ENCODE measurements around the gene FAM81A.
"Not testable (repeated sequence)": the region's sequence is repeated elsewhere in the genome, so short reads cannot be mapped to it uniquely, and the experiment has no call there.

Gene FAM81A

DNA sequence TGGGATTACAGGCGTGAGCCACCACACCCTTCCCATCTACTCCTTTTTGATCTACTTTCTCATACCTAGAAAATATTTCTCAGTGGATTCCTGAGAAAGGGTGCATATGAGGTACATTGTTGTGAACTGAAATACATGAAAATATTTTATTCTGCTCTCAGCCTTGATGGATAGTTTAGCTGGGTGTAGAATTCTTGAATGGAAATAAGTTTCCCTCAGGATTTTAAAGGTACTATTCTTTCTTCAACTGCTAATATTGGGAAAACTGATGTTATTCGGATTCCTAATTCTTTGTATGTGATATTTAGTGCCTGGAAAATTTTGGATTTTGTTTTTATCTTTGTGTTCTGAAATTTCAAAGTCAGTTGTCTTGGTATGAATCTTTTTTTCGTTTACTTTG lies 9.1 kb upstream of the FAM81A start:
- DNase-seq: not testable (repeated sequence)

DNA sequence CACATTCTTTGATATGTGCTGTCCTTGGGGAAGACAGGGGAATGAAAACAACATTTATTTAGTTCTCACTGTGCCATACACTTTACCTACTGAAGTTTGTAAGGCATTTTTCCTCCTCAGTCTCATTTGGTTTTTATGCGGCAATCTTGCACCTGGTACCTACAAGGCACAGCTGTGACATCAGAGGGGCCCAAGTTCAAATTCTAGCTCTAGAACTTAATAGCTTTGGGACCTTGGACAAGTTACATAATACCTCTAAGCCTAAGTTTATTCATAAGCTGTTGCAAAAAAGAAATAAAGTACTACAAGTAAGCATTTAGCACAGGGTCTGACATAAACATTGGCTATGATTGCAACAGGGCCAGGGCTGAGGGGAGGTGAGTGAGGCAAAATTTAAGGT lies 5.6 kb upstream of the FAM81A start:
- DNase-seq: no peak

DNA sequence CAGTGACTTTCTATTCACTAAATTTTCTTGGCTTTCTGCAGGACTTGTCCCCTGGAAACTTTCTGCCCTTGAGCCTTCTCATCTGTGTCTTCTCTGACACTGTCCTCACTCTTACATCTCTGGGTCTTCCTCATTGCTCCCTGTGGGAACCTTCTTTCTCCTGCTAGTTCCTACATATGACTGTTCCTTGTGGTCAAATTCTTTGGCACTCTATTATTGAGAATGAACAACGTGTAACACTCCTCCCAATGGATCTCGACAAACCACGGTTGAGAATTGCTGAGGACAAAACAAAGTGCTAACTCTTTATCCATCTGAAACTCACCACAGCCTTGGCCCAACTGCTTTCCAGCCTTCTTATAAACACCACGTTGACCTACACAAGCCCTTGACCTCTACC lies 3.5 kb upstream of the FAM81A start:
- no peak for DNase-seq

- DNase-seq: no peak
These were observed 1.2 kb upstream of the FAM81A start for GRCh38 chr15:59436774-59437141.

- no peak for DNase-seq
These were observed 707 bp upstream of the FAM81A start for GRCh38 chr15:59437142-59437816.

- no peak for DNase-seq
These were observed 772 bp downstream of the FAM81A start for GRCh38 chr15:59438625-59439290.

- DNase-seq: no peak
These were observed 1.6 kb downstream of the FAM81A start for GRCh38 chr15:59439576-59439975.

DNA sequence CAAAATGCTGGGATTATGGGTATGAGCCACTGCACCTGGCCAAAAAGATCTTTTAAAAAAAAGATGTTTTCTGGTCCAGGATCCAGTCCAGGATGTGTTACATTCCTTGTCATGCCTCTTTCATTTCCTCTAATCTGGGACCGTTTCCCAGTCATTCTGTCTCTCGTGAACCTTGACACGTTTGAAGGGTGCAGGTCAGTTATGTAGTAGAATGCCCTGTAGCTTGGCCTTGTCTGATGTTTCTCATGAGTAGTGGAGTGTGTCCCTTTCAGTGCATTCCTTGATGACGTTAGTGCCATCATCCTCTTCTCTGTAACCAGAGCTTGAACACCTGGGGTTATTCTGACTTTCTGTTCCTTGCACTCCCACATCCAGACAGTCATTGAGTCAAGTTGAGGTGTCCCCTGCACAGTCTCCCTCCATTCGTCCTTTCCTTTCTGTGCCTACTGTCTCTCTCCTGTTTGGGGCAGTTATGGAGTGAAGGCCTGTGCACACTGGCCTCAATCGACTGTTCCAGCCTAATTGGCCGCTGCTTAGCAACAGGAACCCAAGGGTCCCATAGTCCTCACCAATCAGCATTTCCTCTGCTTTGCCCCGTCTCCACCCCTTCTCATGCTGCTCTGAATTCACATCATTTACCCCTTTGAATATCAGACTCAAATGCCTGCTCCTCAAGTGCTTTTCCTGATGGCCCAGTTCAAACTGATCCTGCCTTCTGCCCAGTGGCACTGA lies 5.5 kb downstream of the FAM81A start:
- no peak for DNase-seq

DNA sequence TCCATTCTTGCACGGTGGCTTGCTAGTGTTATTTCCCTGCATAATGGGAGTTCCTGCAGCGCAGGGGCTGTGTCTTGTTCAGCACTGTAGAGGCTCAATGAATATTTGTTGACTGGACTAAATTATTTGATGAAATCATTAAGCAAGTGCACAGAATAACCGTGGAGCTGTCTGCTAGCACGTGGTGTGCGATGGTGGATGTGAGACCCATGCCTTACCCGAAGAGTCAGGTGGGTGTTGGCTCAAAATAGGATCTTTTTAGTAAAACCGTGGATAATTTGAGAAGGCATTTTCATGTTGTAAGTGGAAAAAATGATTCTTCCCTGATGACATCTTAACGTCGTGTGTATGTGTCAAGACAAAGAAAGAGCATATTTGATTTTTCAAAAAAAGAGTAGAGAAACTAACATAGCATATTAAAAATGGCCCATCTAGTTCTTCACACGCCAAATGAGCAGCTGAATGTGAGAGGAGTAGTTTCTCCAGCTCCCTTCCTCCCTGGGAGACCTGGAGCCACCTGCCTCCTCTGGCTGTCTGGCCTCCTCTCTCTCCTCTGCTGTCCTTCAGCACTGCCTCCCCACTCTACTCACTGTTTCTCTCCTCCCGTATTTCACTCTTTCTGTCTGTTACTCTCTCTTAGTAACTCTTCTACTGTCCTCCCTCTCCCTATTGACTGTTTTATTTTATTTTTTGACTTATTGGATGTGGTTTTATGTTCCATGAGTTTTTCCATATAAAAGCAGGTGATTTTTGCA lies 6.3 kb downstream of the FAM81A start:
- DNase-seq: no peak

DNA sequence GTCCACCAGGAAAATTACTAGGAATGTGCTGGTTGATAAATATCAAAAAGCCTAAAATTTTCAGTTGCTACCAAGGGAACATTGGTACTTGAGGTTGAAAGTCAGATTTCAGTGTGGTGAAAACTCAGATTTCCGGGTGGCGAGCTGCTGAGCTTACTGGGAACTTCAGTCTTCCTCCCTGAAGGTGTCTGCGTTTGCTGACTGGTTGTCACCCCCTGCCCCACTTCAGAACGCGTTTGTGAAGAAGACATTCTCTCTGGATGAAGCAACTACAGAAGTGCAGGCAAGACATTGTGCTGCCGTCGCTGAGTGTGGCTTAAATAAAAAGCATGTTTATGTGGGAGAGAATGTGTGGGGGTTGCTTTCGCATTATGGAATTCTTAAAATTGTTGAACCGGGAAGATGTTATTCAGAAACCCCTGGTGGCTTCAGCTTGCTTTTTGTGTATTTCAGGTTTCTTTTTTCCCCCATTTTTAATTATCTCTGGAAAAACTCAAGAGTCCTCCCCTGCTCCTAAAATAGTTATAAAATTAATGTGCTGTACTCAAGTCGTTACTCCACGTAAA lies 7.1 kb downstream of the FAM81A start:
- no peak for DNase-seq

DNA sequence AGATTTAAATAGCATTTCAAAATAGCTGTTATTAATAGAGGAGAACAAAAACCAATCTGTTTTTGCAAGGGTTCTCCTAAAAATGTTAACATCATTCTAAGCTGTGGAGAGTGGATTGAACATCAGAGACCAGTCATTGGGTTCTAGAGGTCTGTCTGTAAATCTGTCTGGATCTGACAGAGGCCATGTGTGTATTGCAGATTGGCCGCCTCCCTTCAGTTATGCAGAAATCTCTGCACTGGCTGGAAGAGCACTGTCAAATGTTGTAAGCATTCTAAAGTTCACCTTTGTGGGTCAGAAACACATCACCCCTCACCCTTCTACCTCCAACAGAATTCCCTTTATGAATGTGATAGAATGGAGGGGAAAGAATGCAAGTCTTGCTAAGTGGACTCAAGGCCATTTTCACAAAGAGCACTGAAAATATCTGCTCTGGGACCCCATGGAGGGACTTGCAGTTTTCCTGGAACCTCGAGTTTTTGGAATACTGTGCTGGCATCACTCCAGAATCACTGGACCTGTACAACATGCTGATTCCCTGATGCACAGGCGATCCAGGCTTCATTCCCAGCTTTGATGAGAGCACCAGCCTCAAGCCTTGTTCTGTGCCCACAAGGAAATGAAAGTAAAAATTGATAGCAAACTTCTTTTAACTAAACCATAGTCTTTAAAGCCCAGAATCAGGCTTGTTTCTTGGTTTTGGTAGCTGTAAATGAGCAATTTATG lies 8.4 kb downstream of the FAM81A start:
- DNase-seq: no peak

- no peak for DNase-seq
These were observed 9.4 kb downstream of the FAM81A start for GRCh38 chr15:59447367-59447766.

- no peak for DNase-seq
These were observed 10.9 kb downstream of the FAM81A start for GRCh38 chr15:59448871-59449270.

DNA sequence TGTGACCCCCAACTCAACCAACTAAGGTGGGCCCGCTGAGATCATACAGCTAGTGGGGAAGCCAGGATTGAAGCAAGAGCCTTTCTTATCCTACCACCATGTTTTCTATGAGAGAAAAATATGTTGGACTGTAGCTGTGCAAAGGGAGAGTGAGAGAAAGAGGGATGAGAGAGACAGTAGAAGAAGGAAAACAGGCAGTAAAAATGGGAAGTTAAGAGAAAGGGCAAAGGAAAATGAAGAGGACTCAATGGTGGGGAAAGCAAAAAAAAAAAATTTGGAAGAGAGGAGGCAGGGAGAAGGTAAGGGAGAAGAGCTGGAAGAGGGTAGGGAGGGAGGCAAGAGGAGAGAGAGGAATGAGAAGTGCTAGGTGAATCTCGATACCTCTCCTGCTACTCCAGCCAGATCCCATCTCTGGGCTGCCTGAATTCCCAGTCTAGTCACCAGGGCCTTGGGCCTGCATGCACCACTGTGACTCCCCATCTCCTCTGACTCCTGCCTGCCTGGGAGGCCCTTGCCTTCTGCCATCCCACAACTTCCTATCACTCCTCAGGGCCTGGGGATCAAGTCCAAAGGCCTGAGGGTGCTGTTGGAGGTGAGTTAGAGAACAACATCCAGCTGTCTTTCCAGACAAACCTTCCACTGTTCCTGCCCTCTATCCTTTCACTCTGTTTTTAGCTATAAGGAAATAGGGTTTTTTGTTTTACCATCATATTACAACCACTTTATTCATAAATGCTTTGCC lies 15.7 kb downstream of the FAM81A start:
- no peak for DNase-seq

DNA sequence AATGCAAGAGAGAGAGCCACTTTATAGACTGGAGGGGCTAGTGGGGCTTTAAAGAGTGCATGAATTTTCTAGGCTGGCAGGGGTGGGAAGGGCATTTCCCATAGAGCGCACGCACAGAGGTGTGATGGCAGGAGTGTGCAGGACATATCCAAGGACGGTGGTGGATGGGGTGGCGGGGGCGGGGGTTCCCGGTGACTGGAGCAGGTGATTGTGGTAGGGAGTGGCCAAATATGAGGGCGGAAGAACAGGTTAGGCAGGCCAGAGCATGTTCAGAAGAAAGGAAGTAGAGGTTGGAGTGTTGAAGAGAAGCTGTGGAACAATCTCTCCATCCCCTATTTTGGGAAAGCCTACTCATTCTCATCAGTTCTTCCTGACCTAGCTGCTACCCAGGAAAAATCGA lies 18.1 kb downstream of the FAM81A start:
- DNase-seq: no peak

DNA sequence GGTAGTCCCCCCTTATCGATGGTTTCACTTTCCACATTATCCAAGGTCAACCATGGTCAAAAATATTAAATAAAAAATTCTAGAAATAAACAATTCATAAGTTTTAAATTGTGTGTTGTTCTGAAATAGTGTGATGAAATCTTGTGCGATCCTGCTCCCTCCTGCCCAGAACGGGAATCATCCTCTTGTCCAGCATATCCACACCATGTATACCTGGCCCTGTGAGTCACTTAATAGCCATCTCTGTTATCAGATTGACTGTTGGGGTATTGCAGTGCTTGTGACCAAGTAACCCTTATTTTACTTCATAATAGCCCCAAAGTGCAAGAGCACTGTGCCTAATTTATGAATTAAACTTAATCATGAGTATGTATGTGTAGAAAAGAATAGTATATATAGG lies 19.1 kb downstream of the FAM81A start:
- DNase-seq: no peak

DNA sequence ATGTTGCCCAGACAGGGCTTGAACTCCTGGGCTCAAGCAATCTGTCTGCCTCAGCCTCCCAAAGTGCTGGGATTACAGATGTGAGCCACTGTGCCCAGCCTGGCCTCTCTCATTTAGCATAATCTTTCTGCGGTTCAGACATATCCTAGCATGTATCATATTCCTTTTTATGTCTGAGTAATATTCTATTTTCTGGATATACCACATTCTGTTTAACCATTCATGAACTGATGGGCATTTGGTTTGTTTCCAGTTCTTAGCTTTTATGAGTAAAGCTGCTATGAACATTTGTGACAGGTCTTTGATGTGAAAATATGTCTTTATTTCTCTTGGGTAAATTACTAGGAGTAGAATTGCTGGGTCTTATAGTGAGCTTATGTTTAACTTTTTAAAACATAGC lies 23.5 kb downstream of the FAM81A start:
- no peak for DNase-seq

- no peak for DNase-seq
These were observed 35.2 kb downstream of the FAM81A start for GRCh38 chr15:59473226-59473625.

- not testable (repeated sequence) for DNase-seq
These were observed 37.2 kb downstream of the FAM81A start for GRCh38 chr15:59475161-59475560.

- no peak for DNase-seq
These were observed 46.4 kb downstream of the FAM81A start for GRCh38 chr15:59484399-59484798.

GRCh38 chr15:59485036-59485435 lies 47.0 kb downstream of the FAM81A start:
- no peak for DNase-seq

GRCh38 chr15:59489485-59489884 lies 51.5 kb downstream of the FAM81A start:
- DNase-seq: not testable (repeated sequence)
